EL (cell line): ENCODE measurements around the gene RNASE8.

Experiments used
- DNase-seq: peaks from one replicate; pipeline ENCODE4 v3.0.0-alpha.2; 2016

Gene RNASE8

DNA sequence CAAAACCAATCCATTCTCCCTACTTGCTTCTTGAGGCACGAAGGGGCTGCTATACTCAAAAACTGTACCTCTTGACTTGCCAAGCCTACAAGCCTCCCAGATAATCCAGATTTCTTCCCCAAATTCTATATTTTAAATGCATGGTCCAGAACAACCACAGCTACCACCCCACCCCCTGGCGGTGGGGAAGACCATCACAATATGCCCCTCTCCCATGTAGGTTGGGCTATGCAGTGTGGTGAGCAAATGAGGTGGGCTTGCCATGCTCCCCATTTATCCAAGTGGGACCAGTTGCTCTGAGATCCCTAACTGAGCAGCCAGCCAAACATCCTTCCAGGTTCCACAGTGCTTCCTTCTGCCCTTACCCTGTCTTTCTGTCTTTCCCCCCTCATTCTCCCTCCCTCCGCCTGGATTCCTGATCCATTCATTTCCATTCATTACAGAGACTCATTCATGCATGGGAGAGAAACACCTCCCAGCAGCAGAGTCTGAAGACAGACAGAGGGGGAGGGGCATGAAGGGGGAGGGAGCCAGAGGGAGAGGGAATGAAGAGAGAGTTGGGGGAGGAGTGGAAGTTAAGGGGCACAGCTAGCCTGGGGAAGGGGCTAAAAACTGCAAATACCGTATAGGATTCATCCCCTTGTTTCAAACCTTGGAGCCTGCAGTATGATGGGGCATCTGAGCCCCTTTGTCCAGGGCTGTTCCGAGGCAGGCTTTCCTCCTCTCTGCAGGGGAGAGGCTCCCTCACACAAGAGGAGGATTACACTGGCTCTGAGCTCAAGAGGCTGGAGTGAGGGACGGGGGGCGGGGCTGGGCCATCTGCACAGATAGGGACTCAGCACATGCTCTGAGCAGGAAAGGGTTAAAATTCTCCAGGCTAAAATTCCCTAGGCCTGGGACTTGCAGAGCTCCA is 36.4 kb downstream of the RNASE8 start:
- no peak for DNase-seq

DNA sequence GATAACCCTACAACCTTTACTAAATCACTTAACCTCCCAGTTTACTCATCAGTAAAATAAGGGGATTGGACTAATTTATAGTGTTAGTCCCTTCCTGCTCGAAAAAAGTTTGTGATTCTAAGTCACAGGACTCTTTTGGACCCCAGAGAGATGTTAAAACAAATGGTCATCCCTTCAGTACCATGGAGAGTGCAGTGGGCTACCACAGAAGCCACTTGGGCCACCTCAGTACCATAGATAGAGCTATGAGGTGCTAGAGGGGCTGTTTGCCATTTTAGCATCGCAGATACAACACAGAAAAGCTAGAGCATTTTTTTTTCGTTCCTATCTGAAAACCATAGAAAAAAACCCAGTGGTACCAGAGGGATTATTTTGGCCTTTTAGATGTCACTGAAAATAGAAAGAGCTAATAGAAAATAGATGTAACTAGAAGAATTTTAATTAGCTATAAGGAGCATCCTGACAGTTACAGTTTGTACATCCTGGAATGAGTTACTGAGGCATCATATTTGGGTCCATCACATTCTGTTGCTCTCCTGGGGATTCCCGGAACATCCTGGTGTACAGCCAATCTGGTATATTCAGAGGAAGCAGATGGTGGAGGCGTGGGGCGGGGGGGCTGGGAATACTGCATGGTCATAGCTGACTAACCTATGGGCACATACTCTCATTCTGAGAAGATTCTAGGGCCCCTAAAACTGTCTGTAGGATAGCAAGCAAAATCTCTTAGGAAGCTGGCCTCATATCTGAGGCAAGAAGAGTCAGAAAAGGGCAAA is 38.0 kb downstream of the RNASE8 start:
- peak; percentile 50 for DNase-seq

DNA sequence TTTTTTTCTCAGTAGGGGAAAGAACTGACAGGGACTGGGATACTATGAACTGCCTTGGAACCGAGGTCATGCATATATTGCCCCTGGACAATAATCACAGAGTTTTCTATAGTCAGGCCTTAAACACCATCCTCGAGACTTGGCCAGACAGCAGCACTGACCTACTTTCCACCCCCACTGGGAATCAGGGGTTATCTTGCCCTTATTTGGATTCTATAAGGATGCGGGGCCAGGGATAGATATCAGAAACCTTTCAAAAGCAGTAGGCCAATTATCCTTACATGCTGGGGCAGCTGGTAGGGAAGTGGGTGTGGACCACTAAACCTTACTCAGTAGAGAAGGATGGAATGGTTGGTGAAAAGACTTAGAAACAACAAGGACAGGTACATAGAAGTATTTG is 38.8 kb downstream of the RNASE8 start:
- no peak for DNase-seq

DNA sequence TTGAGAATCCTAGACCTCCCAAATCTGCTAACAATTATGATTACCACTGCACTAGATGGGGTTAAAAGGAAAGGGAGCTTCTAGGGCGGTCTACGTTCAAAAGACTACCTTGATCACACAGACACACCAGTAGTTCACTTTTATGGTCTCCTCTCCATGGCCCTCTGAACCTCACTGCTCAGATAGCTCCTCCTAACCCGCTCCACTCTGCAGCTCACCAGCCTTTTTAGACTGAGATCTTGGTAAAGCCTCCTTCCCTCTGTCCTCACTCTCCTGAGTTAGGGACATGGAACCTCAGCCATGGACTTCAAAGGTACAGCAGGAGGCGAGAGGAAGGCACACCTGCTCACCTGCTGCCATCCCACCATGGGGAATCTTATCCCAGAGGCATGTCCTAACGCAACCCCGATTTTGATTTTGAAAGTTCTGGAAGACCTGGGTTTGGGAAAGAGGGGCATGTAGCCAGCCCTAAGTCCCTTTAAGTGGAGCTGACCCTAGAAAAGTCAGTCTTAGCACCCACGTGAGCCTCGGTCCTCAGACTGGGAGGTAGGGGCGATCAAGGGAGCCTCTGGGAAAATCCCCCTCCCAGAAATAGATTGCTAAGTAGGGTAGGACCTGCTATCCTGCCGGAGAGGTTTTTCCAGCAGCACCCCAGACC is 39.5 kb downstream of the RNASE8 start:
- no peak for DNase-seq

DNA sequence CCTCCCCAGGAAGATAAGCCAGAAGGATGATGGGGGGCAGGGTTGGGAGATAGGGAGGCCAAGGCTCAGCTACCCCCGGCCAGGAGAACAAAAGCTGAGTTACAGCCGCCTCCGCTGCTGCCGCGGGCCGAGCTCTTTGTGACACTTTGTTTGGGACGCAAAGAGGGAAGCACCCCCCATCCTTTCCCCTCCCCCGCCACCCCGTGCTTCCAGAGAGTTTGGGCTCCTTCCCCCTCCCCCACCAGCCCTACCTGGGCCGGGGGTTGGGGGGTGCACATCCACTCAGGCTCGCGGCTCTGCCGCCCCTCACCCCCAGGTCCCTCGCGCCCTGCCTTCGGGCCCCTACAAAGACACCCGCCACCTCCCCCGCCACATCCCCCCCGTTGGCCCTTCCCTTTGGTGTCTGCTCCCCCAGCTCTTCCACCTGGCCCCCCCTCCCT is 40.0 kb downstream of the RNASE8 start:
- no peak for DNase-seq

DNA sequence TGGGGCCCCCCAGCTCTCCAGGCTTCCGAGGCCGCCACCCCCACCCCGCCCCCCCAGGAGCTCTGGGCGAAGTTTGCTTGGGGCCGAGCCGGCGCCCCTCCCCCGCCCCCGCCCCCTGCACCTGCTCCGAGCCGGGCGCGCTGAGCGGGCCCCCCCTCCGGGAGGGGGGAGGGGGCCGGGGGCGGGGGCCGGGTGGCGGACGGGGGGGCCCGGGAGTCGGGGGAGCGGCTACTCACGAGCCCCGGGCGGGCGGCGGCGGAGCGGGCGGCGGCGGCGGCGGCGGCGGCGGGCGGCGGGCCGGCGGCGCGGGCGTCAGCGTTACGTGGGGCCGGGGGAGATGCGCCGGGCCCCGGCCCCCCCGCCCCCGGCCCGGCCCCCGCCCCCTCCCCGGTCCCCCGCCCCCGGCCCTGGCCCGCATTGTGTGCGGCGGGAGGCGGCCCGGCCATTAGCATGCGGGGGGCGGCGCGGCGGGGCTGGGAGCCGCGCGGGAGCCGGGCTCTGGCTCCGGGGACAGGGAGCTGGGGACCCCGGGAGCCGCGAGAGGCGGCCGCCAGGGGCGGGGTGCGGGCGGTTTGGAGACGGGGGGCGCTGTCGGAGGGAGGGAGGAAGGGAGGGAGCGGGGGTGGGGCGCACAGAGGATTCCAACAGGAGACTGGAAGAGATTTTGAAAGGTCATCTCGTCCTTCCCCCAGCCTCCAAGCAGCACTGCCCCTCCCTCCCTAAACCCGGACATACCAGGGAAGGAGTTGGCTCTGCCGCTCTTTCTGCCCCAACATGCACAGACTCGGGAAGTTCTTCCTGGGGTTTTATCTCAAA is 40.7 kb downstream of the RNASE8 start, which contains the start of gene ZNF219:
Gene ZNF219 (minus strand): TSS at position 580 of the 816 bp plus-strand sequence. CDS start 5,064 bp downstream, outside the sequence.
- DNase-seq, result peak; percentile 67

DNA sequence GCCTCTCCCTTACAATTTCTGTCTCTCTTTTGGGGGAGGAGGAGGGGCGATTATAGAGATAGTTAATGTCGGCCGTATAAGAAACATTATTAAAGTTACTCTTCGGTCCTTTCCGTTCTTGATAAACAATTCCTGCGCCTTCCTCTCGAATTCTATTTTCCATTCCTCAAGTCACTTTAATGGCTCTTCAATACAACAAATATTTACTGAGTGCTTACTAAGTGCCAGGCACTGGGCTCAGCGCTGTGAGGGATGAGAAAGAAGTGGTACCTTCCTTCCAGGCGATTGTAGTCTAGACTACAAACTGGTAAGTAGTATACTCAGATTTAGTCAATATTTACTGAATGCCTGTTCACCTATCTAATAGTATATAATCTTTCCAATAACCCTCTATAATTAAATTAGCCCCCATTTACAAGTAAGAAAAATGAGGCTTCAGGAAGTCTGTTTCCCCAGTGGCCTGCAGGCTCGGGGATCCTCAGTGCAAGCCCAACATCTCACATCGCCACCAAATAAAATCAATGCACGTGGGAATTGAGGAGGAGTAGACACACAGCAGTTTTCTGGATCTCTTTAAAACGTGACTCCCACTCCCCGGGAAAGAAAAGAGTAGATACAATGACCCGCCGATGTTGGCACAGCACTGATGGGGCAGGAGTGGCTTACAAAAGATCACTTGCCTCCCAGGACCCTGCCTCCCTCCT is 41.4 kb downstream of the RNASE8 start:
- no peak for DNase-seq

DNA sequence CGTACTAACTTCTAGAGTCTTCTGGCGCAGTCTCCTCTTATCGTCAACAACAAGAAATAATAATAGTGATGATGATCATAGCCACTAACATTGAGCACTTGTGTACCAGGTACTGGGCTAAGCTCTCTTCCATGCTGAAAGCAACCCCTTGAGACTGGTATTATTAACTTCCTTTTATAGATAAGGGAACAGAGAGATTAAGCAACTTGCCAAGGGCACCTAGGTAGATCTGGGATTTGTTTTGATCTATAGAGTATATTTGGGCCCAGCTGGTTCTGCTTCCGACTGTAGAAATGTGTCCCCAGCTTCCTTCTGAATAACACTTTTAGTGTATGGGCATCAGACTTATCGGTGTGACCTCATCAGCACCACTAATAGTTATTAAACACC is 42.0 kb downstream of the RNASE8 start:
- DNase-seq, result no peak

DNA sequence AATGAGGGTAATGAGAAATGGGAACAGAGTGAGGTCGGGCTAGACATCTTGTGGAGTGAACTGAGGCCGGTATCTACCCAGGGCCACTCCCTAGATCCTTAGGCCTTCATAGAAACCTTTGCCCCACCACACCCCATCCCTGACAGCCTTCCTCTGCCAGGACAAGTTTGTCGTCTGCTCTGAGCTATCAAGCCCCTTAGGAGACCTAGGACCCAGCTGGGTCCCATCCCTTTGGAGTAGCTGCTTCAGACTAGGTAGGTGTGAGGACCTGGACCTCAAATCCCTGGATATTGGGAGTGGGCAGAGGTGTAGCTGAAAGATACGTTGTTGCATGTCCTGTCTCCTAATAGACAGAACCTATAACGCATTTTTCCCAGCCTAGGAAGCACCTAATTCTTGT is 43.3 kb downstream of the RNASE8 start, which contains the start of gene TMEM253:
Gene TMEM253 (plus strand): TSS at position 136 of the 400 bp plus-strand sequence. CDS start 278 bp downstream, outside the sequence.
- no peak for DNase-seq

DNA sequence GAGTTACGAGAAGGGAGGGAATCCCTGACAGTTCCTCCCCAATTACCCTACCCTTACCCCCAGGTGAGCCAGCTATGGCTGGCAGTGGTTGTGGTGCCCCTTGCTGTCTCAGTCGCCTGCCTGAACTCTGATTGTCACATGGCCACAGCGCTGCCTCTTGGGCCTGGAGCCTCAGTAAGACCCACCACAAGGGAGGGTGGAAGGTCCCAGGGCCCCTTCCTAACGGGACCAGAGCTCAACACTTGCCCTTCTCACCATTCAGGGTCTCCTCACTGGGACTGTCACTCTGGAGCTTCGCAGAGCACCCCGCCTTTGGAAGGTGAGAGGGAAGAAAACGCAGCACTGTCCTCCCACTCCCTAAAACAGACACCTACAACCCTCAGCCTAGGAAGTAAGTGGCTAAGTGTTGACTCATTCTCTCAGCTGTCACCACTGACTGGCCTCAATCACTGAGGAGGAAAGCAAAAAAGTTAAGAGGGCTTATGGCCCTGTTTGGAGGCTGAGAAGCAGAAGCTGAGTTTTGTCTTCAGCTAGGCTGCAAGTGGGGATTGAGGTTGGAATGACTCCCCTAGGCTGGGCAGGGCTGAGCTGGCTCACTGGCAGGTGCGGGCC is 44.3 kb downstream of the RNASE8 start:
- no peak for DNase-seq

DNA sequence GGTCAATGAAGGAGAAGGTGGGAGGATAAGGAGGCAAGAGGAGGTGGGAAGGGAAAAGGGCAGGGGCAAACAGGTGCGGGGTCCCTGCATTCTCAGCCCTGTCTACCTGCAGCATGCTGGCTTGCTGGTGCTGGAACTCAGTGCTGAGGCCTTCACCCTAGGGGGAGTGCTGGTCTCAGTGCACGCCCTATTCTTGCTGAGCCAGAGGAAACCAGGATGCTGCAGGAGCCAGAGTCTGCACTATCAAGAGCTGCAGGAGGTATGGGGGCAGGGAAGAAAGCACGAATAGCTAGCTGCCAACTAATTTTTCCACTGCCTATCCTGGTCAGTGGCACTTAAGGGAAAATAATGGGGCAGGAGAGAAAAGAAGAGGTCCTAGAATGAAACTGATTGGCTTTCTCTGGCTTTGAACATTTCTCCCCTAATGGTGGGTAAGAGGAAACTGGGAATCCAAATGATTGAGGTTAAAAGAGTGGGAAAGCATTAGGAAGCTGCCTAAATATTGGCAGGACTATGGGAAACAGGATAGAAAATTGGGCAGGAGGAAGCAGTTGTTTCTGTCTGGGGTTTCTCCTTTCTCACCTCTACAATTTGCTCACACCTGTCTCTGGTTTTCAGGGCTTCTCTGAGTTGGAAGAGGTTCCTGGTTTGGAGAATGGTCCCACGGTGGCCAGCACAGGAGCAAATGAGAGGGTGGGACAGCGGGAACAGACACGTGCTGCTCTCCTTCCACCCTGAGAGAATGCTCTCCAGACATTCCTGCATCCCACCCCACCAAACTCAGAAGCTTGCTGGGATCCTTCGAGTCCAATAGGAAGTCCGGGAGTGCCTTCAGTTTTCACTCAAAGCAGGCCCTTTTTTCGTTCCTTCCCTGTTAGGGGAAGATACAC is 45.1 kb downstream of the RNASE8 start:
- DNase-seq, result no peak

DNA sequence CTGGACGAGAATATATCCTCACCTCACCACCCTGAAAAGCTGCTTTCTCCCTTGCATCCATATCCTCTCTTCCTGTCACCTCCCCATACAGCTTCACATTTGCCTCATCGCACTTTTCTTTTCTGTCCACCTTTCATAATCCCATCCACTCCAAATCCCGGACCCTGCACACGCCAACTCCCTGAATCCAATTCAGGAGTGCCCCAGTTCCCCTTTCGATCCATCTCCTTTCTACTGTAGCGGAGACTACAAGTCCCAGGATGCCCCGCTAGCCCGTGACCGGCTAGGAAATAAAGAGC is 45.7 kb downstream of the RNASE8 start:
- DNase-seq, result no peak

DNA sequence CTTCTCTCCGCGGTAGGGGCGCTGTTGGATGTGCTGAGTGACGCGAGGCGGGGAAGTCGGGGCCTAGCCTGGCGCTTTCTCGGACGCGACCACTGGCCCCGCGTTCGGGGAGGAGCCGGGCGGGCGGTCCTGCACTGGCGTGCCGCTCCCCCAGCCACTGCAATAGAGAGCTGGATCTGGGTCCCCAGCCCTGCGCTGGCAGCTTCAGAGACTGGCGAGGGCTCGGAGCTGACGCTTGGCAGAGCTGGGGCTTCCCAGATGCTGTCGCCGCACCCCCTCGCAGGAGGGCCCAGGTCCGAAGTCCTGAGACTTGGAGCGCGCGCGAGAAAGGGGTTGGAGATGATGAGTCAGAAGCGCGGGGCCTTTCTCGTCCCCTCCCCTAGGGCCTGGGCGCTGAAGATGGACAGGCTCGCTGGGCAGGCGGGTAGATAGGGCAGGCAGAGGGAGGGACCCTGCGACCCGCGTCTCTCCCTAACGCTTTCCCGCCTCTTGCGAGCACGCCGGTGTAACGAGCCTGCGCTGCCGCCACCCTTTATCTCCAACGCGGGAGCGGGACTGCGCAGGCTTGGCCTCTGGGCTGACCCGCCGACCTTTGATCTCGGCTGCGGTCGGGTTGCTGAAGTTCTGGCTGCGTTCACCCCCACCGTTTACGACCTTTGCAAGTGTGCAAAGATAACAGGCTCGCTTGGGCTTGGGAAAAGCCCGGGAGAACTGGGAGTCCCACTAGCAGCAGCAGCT is 46.3 kb downstream of the RNASE8 start:
- peak; percentile 98 for DNase-seq

DNA sequence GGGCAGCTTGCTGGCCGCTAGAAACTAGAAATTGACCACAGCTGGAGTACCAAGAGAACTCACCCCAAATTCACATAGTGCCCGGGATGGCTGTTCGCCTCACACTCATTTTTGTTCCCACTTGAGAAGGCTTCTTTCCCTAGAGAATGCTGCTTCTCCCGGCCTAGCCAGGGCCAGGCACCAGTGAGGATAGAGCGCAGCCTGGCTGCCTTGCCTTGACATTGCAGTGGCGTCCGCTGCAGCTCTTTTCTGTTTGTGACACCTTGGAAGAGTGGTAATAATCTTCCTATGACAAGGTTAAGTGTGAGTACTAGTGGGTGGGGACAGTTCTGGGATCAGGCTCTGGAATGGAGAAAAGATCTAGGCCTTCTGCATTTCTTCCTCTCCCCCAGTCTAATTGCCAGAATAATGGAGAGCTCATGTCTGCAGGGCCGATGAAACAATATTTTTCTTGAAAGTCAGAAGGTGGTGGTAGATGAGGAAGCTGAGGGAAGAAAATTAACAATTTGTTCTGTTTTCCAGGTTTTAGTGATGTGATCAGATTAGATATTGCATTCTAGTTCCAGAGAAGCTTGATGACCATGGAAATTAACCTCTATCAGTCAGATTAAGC is 46.9 kb downstream of the RNASE8 start:
- peak; percentile 81 for DNase-seq

DNA sequence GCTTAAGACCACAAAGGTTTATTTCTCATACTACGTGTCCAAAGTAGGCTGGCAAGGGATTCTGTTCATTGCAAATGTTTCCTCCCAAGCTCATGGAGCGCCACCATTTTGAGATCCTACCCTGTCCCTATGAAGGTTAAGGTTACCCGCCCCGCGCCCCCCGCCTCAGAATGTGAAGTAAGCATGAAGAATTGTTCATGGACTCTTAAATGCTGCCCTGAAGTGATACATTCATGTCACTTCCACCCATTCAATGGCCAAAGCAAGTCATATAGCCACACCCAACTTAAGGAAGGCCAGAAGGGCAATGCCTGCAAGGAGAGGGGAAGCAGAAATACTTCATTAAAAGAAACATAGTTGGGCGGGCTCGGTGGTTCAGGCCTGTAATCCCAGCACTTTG is 47.5 kb downstream of the RNASE8 start:
- DNase-seq, result no peak

DNA sequence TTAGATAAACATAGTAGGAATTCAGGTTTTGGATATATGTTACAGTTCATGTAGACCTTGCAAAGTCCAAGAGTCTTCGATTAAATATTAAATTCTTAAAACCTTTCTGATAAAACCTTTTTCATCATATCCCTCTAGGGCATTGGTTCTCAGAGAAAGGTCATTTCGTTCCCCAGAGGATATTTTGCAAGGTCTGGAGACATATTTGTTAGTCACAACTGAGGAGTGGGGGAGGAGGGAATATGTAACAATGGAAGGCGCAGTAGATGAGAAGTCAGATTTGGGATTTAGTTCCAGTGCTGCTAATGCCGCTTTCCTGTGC is 48.5 kb downstream of the RNASE8 start:
- DNase-seq, result no peak

DNA sequence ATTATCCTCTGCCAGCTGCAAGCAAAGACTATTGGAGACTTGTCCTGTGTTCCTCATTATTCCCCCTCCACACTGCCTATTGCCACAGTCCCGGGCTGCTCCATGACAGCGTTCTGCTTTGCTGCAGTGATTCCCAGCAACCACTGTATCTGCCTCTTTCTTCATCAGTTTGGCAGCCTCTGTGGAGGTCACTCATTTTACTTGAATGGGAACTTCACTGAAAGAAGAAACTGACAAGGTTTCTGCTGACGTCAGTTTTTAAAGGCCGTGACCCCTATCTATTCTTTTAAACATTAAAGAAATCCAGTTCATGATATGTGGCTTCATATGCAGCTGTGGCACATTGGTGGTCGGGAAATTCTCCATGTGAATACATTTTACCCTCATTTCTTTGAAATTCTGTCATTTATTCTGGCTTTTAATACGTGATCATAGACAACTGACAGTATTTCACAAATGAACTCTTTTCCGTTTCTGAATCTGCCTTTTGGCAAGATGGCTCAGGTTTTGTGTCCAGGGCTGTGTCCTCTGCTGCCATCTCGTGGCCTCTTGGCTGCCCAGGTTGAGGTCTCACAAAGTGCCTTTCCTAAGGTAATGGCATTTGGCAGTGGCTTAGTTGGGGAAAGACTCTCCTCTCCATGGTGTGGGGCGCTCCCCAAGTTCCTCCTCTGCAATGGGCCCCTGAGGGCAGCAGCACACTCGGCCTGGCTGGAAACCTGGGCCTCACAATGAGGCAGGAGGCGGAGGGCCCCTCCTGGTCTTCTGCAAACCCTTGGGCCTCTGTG is 49.1 kb downstream of the RNASE8 start:
- peak; percentile 77 for DNase-seq

DNA sequence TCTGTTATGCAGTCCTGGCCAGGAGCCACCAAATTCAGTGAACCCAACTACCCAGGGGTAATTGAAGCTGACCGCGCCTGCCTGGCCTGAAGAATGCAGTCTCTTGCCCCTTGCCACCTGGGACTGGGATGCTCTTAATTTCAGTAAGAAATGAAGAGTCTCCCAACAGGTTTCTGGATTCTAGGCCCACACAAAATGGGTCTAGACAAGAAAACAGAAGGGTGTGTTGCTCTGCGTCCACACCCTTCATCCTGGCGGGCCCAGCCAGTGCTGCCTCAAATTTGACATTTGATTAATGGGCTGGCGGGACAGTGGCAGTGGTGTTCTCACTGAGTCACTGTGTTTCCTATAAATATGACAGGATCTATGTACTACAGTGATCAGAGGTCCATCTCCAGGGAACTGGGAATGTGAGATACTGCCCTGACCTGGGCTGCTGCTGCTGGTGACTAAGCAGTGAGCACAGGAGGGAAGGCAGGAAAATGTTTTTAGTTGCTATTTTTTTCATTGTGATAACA is 49.7 kb downstream of the RNASE8 start:
- DNase-seq, result peak; percentile 32
